Measurements from ENCODE around the gene PDYN. TPM values are rescaled to one million over a fixed set of nuclear protein-coding genes. Genes with fewer than 3 reads are reported as not detected.
A peak's percentile ranks its signal among the peaks of the same experiment; 100 is the strongest.

PDYN gene
- total RNA-seq, 1 donor from 2014 or later, result 0.30 TPM

- peaks cover 6% of the 10 kb centered on the region for H3K27me3 ChIP-seq
Measured at GRCh38 chr20:1938464-1939269, 55.2 kb downstream of the PDYN start.

GRCh38 chr20:1937316-1937976 is 56.4 kb downstream of the PDYN start:
- no peak overlapping the region for H3K4me3 ChIP-seq
- Mint-ChIP-seq H3K27ac (peak overlapping the region; percentile 38), H3K4me3 (no peak overlapping the region), H3K9me3 (no peaks in the 10 kb centered on the region), H3K27me3 (ENCODE audit: insufficient read depth, low read depth) (peaks cover 10% of the 10 kb centered on the region), H3K36me3 (peaks cover 6% of the 10 kb centered on the region), H3K4me1 (no peaks in the 10 kb centered on the region)
- H3K79me2 ChIP-seq (ENCODE audit: low read depth), result no peaks in the 10 kb centered on the region
- H3K4me2 ChIP-seq, result no peak overlapping the region
- no peaks in the 10 kb centered on the region for H3K27me3 ChIP-seq
- no peak overlapping the region for H3K27ac ChIP-seq
- no peak overlapping the region for H3K9ac ChIP-seq
- H3K36me3 ChIP-seq, result no peaks in the 10 kb centered on the region
- H3K4me1 ChIP-seq, result no peaks in the 10 kb centered on the region
- H3K9me3 ChIP-seq (ENCODE audit: low read depth), result no peaks in the 10 kb centered on the region
- no peaks in the 10 kb centered on the region for H4K20me1 ChIP-seq (ENCODE audit: low read depth)
- DNase-seq (ENCODE audit: low spot score), result no peak
- H2AFZ ChIP-seq (replicated peaks), result no peak overlapping the region
- TF ChIP-seq EZH2 (IDR thresholded peaks at IDR 0.05) (no peak), CTCF (IDR thresholded peaks at IDR 0.05) (no peak), EZH2phosphoT487 (IDR thresholded peaks at IDR 0.05) (no peak)
- H3F3A ChIP-seq (ENCODE audit: low read depth), result no peaks in the 10 kb centered on the region

More at GRCh38 chr20:1938464-1939269, 55.2 kb downstream of the PDYN start:
- H3K4me3 Mint-ChIP-seq, result no peak overlapping the region
- H3K27me3 Mint-ChIP-seq (ENCODE audit: insufficient read depth, low read depth), result peaks cover 7% of the 10 kb centered on the region
- no peak overlapping the region for H3K4me3 ChIP-seq
- H3K36me3 ChIP-seq, result no peaks in the 10 kb centered on the region
- H3K4me1 Mint-ChIP-seq, result no peaks in the 10 kb centered on the region
- no peaks in the 10 kb centered on the region for H3K9me3 ChIP-seq (ENCODE audit: low read depth)
- no peak for TF ChIP-seq EZH2 (IDR thresholded peaks at IDR 0.05)
- no peak for TF ChIP-seq EZH2phosphoT487 (IDR thresholded peaks at IDR 0.05)
- TF ChIP-seq CTCF (IDR thresholded peaks at IDR 0.05), result no peak
- no peaks in the 10 kb centered on the region for H3K4me1 ChIP-seq
- no peaks in the 10 kb centered on the region for H3F3A ChIP-seq (ENCODE audit: low read depth)
- no peak overlapping the region for H2AFZ ChIP-seq (replicated peaks)
- no peaks in the 10 kb centered on the region for H4K20me1 ChIP-seq (ENCODE audit: low read depth)
- H3K27ac ChIP-seq, result no peak overlapping the region
- H3K36me3 Mint-ChIP-seq, result peaks cover 6% of the 10 kb centered on the region
- DNase-seq (ENCODE audit: low spot score), result no peak
- no peak overlapping the region for H3K9ac ChIP-seq
- H3K27ac Mint-ChIP-seq, result peak overlapping the region; percentile 14
- H3K9me3 Mint-ChIP-seq, result no peaks in the 10 kb centered on the region
- no peaks in the 10 kb centered on the region for H3K79me2 ChIP-seq (ENCODE audit: low read depth)
- H3K4me2 ChIP-seq, result no peak overlapping the region

GRCh38 chr20:1935696-1936366 is 58.0 kb downstream of the PDYN start:
- Histone ChIP-seq H3K27ac (no peak overlapping the region), H4K20me1 (ENCODE audit: low read depth) (no peaks in the 10 kb centered on the region), H3K9me3 (ENCODE audit: low read depth) (no peaks in the 10 kb centered on the region)

More at GRCh38 chr20:1935696-1936366, 58.0 kb downstream of the PDYN start:
- Histone ChIP-seq H3K36me3 (no peaks in the 10 kb centered on the region), H3K79me2 (ENCODE audit: low read depth) (no peaks in the 10 kb centered on the region), H3K4me1 (no peaks in the 10 kb centered on the region), H3K27me3 (no peaks in the 10 kb centered on the region), H3K9ac (no peak overlapping the region), H2AFZ (replicated peaks) (no peak overlapping the region), H3K4me2 (no peak overlapping the region), H3K4me3 (no peak overlapping the region), H3F3A (ENCODE audit: low read depth) (no peaks in the 10 kb centered on the region)
- Mint-ChIP-seq H3K27ac (no peak overlapping the region), H3K4me3 (no peak overlapping the region), H3K27me3 (ENCODE audit: insufficient read depth, low read depth) (peaks cover 10% of the 10 kb centered on the region), H3K9me3 (no peaks in the 10 kb centered on the region), H3K4me1 (no peaks in the 10 kb centered on the region), H3K36me3 (peaks cover 6% of the 10 kb centered on the region)
- TF ChIP-seq CTCF (IDR thresholded peaks at IDR 0.05) (no peak), EZH2 (IDR thresholded peaks at IDR 0.05) (no peak), EZH2phosphoT487 (IDR thresholded peaks at IDR 0.05) (no peak)
- DNase-seq (ENCODE audit: low spot score), result no peak
